ENCODE measurements around the gene IFI27. TPM values are rescaled to one million over a fixed set of nuclear protein-coding genes. Genes with fewer than 3 reads are reported as not detected.

The IFI27 gene
- total and polyA plus RNA-seq, 9 of the 15 experiments (the other 6 are each of a cell fraction or from before 2014, with no cell fraction given) = 0.19 to 3.4 (median 1.4) TPM; not detected in 1

GRCh38 chr14:94074534-94074933 lies 36.0 kb upstream of the IFI27 start (continued):
- TF ChIP-seq, protein P1, sequence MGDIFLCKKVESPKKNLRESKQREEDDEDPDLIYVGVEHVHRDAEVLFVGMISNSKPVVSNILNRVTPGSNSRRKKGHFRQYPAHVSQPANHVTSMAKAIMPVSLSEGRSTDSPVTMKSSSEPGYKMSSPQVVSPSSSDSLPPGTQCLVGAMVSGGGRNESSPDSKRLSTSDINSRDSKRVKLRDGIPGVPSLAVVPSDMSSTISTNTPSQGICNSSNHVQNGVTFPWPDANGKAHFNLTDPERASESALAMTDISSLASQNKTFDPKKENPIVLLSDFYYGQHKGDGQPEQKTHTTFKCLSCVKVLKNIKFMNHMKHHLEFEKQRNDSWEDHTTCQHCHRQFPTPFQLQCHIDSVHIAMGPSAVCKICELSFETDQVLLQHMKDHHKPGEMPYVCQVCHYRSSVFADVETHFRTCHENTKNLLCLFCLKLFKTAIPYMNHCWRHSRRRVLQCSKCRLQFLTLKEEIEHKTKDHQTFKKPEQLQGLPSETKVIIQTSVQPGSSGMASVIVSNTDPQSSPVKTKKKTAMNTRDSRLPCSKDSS (IDR thresholded peaks at IDR 0.05; ENCODE audit: low read depth, partially characterized antibody) = peak; percentile 28
- TF ChIP-seq ZNF584 (CRISPR knock-in tag; IDR thresholded peaks at IDR 0.05; ENCODE audit: low read depth) (no peak), ELK3 (CRISPR knock-in tag; IDR thresholded peaks at IDR 0.05) (no peak), ZFX (CRISPR knock-in tag; IDR thresholded peaks at IDR 0.05) (no peak), NCOA1 (IDR thresholded peaks at IDR 0.05; ENCODE audit: low read depth) (no peak), TRIM28 (IDR thresholded peaks at IDR 0.05) (peak; percentile 62; the same call in 1 of the 2 replicates), U2AF1 (optimal IDR thresholded peaks at IDR 0.05; ENCODE audit: low read depth, low read length) (no peak), KAT7 (CRISPR knock-in tag; IDR thresholded peaks at IDR 0.05; ENCODE audit: borderline replicate concordance) (no peak), NFIC (IDR thresholded peaks at IDR 0.05) (no peak), TRIM24 (IDR thresholded peaks at IDR 0.05) (0 out of 4 replicates have a peak, but pooled peaks have one; percentile 29 to 34), MEIS2 (IDR thresholded peaks at IDR 0.05; ENCODE audit: partially characterized antibody) (no peak)
- TF ChIP-seq, protein P2, sequence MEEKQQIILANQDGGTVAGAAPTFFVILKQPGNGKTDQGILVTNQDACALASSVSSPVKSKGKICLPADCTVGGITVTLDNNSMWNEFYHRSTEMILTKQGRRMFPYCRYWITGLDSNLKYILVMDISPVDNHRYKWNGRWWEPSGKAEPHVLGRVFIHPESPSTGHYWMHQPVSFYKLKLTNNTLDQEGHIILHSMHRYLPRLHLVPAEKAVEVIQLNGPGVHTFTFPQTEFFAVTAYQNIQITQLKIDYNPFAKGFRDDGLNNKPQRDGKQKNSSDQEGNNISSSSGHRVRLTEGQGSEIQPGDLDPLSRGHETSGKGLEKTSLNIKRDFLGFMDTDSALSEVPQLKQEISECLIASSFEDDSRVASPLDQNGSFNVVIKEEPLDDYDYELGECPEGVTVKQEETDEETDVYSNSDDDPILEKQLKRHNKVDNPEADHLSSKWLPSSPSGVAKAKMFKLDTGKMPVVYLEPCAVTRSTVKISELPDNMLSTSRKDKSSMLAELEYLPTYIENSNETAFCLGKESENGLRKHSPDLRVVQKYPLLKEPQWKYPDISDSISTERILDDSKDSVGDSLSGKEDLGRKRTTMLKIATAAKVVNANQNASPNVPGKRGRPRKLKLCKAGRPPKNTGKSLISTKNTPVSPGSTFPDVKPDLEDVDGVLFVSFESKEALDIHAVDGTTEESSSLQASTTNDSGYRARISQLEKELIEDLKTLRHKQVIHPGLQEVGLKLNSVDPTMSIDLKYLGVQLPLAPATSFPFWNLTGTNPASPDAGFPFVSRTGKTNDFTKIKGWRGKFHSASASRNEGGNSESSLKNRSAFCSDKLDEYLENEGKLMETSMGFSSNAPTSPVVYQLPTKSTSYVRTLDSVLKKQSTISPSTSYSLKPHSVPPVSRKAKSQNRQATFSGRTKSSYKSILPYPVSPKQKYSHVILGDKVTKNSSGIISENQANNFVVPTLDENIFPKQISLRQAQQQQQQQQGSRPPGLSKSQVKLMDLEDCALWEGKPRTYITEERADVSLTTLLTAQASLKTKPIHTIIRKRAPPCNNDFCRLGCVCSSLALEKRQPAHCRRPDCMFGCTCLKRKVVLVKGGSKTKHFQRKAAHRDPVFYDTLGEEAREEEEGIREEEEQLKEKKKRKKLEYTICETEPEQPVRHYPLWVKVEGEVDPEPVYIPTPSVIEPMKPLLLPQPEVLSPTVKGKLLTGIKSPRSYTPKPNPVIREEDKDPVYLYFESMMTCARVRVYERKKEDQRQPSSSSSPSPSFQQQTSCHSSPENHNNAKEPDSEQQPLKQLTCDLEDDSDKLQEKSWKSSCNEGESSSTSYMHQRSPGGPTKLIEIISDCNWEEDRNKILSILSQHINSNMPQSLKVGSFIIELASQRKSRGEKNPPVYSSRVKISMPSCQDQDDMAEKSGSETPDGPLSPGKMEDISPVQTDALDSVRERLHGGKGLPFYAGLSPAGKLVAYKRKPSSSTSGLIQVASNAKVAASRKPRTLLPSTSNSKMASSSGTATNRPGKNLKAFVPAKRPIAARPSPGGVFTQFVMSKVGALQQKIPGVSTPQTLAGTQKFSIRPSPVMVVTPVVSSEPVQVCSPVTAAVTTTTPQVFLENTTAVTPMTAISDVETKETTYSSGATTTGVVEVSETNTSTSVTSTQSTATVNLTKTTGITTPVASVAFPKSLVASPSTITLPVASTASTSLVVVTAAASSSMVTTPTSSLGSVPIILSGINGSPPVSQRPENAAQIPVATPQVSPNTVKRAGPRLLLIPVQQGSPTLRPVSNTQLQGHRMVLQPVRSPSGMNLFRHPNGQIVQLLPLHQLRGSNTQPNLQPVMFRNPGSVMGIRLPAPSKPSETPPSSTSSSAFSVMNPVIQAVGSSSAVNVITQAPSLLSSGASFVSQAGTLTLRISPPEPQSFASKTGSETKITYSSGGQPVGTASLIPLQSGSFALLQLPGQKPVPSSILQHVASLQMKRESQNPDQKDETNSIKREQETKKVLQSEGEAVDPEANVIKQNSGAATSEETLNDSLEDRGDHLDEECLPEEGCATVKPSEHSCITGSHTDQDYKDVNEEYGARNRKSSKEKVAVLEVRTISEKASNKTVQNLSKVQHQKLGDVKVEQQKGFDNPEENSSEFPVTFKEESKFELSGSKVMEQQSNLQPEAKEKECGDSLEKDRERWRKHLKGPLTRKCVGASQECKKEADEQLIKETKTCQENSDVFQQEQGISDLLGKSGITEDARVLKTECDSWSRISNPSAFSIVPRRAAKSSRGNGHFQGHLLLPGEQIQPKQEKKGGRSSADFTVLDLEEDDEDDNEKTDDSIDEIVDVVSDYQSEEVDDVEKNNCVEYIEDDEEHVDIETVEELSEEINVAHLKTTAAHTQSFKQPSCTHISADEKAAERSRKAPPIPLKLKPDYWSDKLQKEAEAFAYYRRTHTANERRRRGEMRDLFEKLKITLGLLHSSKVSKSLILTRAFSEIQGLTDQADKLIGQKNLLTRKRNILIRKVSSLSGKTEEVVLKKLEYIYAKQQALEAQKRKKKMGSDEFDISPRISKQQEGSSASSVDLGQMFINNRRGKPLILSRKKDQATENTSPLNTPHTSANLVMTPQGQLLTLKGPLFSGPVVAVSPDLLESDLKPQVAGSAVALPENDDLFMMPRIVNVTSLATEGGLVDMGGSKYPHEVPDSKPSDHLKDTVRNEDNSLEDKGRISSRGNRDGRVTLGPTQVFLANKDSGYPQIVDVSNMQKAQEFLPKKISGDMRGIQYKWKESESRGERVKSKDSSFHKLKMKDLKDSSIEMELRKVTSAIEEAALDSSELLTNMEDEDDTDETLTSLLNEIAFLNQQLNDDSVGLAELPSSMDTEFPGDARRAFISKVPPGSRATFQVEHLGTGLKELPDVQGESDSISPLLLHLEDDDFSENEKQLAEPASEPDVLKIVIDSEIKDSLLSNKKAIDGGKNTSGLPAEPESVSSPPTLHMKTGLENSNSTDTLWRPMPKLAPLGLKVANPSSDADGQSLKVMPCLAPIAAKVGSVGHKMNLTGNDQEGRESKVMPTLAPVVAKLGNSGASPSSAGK (IDR thresholded peaks at IDR 0.05) = no peak
- TF ChIP-seq, protein P3, sequence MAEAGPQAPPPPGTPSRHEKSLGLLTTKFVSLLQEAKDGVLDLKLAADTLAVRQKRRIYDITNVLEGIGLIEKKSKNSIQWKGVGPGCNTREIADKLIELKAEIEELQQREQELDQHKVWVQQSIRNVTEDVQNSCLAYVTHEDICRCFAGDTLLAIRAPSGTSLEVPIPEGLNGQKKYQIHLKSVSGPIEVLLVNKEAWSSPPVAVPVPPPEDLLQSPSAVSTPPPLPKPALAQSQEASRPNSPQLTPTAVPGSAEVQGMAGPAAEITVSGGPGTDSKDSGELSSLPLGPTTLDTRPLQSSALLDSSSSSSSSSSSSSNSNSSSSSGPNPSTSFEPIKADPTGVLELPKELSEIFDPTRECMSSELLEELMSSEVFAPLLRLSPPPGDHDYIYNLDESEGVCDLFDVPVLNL (CRISPR knock-in tag; IDR thresholded peaks at IDR 0.05; ENCODE audit: low read depth) = no peak
